Breast epithelium (tissue), 3 donors: ENCODE results near the gene FBH1.

Source experiments
- CTCF ChIP-seq, 3 donors: fragments of 450-650 bp; IDR thresholded peaks; one replicate each; pipeline ENCODE4 v1.5.1; 2016 to 2017; ENCODE audit warnings: antibody characterized with exemption in 3 of 3, mild to moderate bottlenecking in 3 of 3, moderate library complexity in 3 of 3
- POLR2A ChIP-seq: fragments of 450-650 bp; IDR thresholded peaks from one replicate; pipeline ENCODE4 v1.6.1; 2016; ENCODE audit warnings: antibody characterized with exemption, mild to moderate bottlenecking, moderate library complexity

- TF ChIP-seq CTCF (IDR thresholded peaks at IDR 0.05) (no peak), POLR2A (no peak)
These were observed 6.4 kb downstream of the FBH1 start for GRCh38 chr10:5896208-5897052.
